ENCODE results near the gene XXYLT1. TPM values are rescaled to one million over a fixed set of nuclear protein-coding genes. Genes with fewer than 3 reads are reported as not detected.
"Not testable (repeated sequence)": the region's sequence is repeated elsewhere in the genome, so short reads cannot be mapped to it uniquely, and the experiment has no call there.

The XXYLT1 gene
- total RNA-seq, 2 experiments from 2014 or later: 3.1 to 3.7 TPM

DNA sequence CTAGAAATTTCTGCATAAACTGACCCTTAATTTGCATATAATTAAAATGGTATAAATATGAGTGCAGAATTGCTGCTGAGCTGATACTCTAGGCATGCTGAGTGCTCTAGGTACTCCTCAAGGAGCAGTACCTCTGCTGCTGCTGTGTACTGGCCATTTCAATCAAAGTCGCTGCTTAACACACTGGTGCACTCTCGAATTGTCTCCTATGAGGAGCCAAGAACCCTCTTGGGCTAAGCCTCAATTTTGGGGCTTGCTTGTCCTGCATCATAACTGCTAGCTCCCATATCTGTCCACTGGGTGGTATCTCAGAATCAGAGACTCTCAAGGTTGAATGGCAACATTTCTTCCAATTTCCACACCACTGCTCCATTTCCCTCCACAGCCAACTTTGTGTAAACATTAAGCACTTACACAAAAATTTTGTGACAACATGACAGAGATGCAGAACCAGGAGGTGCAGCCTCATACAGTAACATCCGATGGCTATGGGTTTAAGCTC lies 82.5 kb downstream of the XXYLT1 start:
- Histone ChIP-seq H3K27ac (ENCODE audit: low read depth in 1 of 2, low read length in 2 of 2) (no peak overlapping the region), H3K4me1 (ENCODE audit: insufficient read depth, low read length) (peaks cover 22% of the 10 kb centered on the region), H3K27me3 (ENCODE audit: control insufficient read depth in 1 of 2, insufficient read depth in 2 of 2, low read length in 2 of 2) (no peaks in the 10 kb centered on the region), H3K4me3 (ENCODE audit: low read length) (no peak overlapping the region), H3K9me3 (ENCODE audit: control insufficient read depth in 1 of 2, insufficient read depth in 1 of 2, low read length in 2 of 2) (peaks cover 3 to 10% of the 10 kb centered on the region in 2 experiments), H3K36me3 (ENCODE audit: insufficient read depth, low read length) (no peaks in the 10 kb centered on the region)
- ChIA-PET CTCF (no interaction called here), POLR2A (no interaction called here)
- ATAC-seq (ENCODE audit: poor library complexity) (no peak), DNase-seq (no peak)
- no peaks in the 10 kb centered on the region for H3K27me3 Mint-ChIP-seq
- H3K36me3 Mint-ChIP-seq (ENCODE audit: low read depth): peaks cover 22% of the 10 kb centered on the region
- peaks cover 9% of the 10 kb centered on the region for H3K9me3 Mint-ChIP-seq
- intact Hi-C loops (cut with DNase I, micrococcal nuclease): no loop called here
- TF ChIP-seq, protein P1, sequence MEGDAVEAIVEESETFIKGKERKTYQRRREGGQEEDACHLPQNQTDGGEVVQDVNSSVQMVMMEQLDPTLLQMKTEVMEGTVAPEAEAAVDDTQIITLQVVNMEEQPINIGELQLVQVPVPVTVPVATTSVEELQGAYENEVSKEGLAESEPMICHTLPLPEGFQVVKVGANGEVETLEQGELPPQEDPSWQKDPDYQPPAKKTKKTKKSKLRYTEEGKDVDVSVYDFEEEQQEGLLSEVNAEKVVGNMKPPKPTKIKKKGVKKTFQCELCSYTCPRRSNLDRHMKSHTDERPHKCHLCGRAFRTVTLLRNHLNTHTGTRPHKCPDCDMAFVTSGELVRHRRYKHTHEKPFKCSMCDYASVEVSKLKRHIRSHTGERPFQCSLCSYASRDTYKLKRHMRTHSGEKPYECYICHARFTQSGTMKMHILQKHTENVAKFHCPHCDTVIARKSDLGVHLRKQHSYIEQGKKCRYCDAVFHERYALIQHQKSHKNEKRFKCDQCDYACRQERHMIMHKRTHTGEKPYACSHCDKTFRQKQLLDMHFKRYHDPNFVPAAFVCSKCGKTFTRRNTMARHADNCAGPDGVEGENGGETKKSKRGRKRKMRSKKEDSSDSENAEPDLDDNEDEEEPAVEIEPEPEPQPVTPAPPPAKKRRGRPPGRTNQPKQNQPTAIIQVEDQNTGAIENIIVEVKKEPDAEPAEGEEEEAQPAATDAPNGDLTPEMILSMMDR (IDR thresholded peaks at IDR 0.05): no peak
- H3K4me3 Mint-ChIP-seq: no peak overlapping the region
- peaks cover 31% of the 10 kb centered on the region for H3K4me1 Mint-ChIP-seq (ENCODE audit: low read depth)
- H3K27ac Mint-ChIP-seq: no peak overlapping the region

DNA sequence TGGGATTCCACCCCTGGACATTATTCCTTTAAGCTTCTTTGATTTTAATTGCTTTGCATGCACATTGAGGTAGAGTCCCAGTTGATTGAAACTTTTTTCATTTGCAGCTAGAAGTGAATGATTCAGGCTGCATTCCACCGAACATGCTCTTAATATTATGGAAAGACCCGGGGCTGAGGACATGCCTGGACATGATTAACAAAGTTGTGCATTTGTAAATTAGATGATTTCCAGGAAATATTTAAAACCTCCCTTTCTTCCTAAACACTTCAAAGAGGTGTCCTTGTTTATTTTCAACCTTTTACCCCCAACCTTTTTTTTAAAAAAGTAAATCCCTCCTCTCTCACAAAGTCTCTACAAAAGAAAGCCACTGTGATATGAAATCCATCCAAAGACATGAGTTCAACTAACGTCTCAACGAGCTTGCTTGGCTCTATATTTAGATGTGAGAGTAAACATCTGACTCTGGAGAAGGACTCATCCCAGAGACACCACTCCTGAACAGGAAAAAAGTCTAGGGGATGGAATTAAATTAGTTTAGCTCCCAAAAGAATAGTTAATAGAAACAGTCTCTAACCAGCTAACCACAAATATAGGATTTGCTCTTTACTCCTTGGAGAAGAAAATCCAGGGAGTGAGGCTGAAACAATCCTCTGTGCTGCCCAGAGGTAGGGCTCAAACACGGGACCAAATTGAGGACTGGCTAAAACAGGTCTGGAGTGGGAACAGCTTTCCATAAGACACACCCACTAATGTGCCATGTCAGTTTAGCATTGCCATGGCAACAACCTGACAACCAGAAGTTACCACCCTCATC lies 83.1 kb downstream of the XXYLT1 start:
- Histone ChIP-seq H3K4me1 (ENCODE audit: insufficient read depth, low read length) (peaks cover 27% of the 10 kb centered on the region), H3K36me3 (ENCODE audit: insufficient read depth, low read length) (no peaks in the 10 kb centered on the region), H3K9me3 (ENCODE audit: control insufficient read depth in 1 of 2, insufficient read depth in 1 of 2, low read length in 2 of 2) (peaks cover 3 to 10% of the 10 kb centered on the region in 2 experiments), H3K27me3 (ENCODE audit: control insufficient read depth in 1 of 2, insufficient read depth in 2 of 2, low read length in 2 of 2) (no peaks in the 10 kb centered on the region), H3K27ac (ENCODE audit: low read depth in 1 of 2, low read length in 2 of 2) (no peak overlapping the region), H3K4me3 (ENCODE audit: low read length) (no peak overlapping the region)
- intact Hi-C loops (cut with DNase I, micrococcal nuclease): no loop called here
- H3K27ac Mint-ChIP-seq: no peak overlapping the region
- peaks cover 22% of the 10 kb centered on the region for H3K36me3 Mint-ChIP-seq (ENCODE audit: low read depth)
- no peak overlapping the region for H3K4me3 Mint-ChIP-seq
- TF ChIP-seq, protein P1 (IDR thresholded peaks at IDR 0.05): no peak
- POLR2A ChIA-PET: no interaction called here
- ATAC-seq (ENCODE audit: poor library complexity) (no peak), DNase-seq (no peak)
- peaks cover 38% of the 10 kb centered on the region for H3K4me1 Mint-ChIP-seq (ENCODE audit: low read depth)
- no peaks in the 10 kb centered on the region for H3K27me3 Mint-ChIP-seq
- CTCF ChIA-PET: no interaction called here
- peaks cover 9% of the 10 kb centered on the region for H3K9me3 Mint-ChIP-seq

DNA sequence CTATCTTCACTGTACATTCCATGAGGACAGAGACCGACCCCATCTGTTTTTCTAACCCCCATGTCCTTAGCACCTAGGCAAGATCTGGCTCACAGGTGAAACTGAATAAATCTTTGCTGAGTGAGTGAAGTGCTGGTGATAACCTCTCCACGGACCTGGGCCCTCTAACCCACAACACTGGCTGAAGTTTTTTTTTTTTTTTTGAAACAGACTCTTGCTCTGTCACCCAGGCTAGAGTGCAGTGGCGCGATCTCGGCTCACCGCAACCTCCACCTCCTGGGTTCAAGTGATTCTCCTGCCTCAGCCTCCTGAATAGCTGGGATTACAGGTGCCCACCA lies 84.3 kb downstream of the XXYLT1 start:
- DNase-seq; H3K9me3 ChIP-seq (ENCODE audit: control insufficient read depth in 1 of 2, insufficient read depth in 1 of 2, low read length in 2 of 2); H3K9me3 Mint-ChIP-seq; intact Hi-C loops (cut with DNase I, micrococcal nuclease); H3K27me3 Mint-ChIP-seq; H3K27ac Mint-ChIP-seq; H3K36me3 ChIP-seq (ENCODE audit: insufficient read depth, low read length); POLR2A ChIA-PET; ATAC-seq (ENCODE audit: poor library complexity); H3K27me3 ChIP-seq (ENCODE audit: control insufficient read depth in 1 of 2, insufficient read depth in 2 of 2, low read length in 2 of 2); CTCF ChIA-PET; H3K4me3 Mint-ChIP-seq; H3K4me3 ChIP-seq (ENCODE audit: low read length); H3K27ac ChIP-seq (ENCODE audit: low read depth in 1 of 2, low read length in 2 of 2): not testable (repeated sequence)
- Mint-ChIP-seq H3K36me3 (ENCODE audit: low read depth) (peaks cover 15% of the 10 kb centered on the region), H3K4me1 (ENCODE audit: low read depth) (peaks cover 49% of the 10 kb centered on the region)
- peaks cover 34% of the 10 kb centered on the region for H3K4me1 ChIP-seq (ENCODE audit: insufficient read depth, low read length)
